Glomerular visceral epithelial cell (primary cell): ENCODE measurements around the gene SLC35B1.
A peak's percentile ranks its signal among the peaks of the same experiment; 100 is the strongest.
"Not testable (repeated sequence)": the region's sequence is repeated elsewhere in the genome, so short reads cannot be mapped to it uniquely, and the experiment has no call there.

Experiments
- DNase-seq: peaks from one replicate; pipeline ENCODE4 v3.0.0-alpha.2; 2016; ENCODE audit errors: extremely low spot score

The SLC35B1 gene

DNA sequence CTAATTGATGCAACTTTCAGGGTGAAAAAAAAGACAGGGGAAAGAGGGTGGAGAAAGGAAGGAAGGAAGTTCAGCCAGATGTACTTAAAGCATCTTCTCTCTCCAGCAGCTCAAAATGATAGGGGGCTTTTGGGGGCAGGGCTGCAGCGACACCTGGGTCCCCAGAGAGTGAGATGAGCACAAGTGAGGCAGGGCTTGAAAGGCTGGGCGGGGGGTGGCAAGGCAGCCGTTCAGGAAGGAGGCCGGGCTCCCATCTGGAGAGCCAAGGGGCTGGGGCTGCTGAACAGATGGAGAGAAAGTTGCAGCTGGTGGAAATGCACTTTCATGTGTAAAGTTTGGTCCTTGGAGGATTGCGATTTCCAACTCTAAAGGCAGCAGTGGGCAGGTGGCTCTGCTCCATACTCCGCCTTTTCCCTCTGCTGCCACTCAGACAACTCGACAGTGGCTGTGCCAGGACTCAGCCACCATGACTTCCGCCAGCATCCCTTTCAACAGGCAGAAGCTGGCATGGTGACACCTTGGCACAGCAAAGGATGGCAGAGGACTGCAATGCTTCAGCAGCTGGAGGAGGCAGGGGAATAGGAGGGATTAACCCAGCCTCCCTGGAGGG is 7.7 kb downstream of the SLC35B1 start:
- no peak for DNase-seq

DNA sequence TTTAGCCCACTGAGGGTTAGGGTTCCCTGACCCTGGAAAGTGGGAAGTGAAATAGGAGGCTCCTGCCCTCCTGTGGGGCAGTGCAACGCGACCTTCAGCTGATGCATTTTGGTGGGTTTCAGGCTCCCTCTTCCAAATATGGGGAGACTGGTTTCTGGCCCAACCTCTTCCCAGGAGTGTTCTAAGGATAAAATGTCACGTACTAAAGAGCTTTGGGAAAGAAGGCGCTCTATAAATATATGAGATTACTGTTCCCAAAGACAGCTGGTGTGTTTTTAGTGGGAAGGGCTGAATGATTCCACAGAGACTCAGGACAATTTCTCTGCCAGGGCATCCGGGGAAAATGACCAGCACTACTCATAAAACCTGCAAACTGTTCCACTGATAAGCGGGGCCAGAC is 9.8 kb downstream of the SLC35B1 start:
- no peak for DNase-seq

DNA sequence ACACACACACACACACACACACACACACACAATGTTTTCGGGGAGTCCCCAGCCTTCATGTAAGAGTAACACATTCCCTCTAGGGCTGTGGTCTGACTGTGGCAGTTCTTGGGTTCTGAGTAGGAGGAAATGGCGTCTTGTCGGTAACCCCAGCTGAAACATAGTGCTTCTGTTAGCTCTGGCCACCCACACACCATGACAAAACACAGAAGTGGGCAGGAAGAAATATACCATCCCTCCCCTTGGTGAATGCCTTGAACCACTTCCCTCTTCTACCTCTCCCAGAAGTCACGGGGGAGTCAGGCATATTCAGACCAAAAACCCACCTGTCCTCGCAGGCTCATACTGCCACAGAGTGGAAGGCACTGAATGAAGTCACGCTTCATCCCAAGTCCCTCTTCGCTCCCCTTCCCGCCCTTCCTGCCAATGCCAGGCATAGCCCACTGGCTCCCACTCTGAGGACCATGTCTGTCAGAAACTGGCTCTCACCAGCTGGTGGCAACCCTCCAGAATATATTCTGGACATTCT is 11.5 kb downstream of the SLC35B1 start:
- DNase-seq = no peak

DNA sequence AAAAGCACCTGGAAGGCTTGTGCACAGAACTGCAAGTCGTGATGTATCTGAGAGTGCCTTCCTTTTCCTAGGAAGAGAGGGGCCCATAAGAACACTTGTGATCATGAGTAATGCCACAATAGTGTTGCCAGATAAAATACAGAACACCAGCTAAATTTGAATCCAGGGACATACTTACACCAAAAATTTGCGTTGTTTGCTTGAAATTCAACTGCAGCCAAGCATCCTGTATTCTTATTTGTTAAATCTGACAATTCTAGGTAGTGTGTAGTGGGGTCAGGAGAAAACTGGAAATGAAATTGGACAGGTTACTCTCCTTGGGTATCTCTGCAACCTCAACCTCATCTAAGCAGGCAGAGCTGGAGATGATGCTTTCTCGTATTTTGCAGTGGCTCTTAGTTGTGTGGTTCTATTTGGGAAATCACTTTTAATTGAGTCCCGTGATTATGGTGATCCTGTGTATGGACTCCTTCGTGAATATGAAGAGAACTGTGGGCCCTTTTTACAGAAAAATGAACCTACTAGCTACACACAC is 12.0 kb downstream of the SLC35B1 start:
- no peak for DNase-seq

DNA sequence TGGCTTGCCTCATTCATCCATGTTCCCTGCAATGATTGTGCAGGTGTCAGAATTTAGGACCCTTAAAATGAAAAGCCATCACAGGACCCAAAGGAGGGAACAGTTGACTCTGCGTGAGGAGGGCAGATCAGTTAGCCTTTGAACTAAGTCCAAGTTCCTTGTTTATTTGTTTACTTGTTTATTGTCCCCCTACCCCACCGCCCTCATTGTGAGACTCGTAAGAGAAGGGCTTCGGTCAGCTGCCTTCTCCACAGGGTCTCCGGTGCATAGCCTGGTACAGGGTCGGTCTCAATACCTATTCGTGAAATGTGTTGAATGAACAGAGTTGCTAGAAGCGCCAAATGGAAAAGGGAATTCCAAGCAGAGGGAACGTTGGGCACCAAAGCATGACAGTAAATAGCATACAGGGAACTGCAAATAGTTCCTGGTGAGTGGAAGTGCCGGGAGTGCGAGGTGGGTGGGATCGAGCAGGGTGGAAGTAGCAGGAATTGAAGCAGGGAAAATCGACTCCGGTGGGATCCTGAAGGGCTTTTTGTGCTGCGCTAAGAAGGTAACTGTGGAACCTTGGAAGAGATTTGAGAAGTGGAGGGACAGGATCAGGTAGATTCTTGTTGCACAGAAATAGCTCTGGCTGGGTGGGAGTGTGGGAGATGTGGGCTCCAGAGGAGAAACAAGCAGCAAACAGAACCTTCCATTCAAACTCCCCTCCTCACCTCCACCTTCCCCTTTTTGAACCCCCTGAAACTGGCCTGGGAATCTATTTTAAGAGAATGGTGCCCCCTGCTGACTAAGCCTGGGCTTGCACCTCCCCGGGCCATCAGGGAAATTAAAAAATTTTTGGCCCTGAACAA is 12.7 kb downstream of the SLC35B1 start:
- DNase-seq = peak; percentile 47

DNA sequence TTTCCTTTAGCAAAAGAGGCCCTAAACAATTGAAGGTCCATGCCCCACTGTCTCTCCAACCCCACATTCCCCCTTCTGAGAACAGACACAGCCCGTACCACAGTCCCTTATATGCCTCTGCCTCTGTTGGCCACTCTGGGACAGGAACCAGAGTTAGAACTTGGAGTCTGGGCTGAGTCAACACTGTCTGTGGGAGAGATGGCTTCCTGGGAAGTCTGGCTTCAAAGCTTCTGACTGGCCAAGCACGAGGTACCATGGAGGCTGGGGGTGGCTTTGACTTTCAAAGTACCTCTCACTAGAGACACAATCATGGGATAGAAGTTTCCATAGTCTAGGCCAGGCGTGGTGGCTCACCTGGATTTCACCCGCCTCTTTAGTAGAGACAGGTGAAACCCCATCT is 15.0 kb downstream of the SLC35B1 start:
- no peak for DNase-seq

DNA sequence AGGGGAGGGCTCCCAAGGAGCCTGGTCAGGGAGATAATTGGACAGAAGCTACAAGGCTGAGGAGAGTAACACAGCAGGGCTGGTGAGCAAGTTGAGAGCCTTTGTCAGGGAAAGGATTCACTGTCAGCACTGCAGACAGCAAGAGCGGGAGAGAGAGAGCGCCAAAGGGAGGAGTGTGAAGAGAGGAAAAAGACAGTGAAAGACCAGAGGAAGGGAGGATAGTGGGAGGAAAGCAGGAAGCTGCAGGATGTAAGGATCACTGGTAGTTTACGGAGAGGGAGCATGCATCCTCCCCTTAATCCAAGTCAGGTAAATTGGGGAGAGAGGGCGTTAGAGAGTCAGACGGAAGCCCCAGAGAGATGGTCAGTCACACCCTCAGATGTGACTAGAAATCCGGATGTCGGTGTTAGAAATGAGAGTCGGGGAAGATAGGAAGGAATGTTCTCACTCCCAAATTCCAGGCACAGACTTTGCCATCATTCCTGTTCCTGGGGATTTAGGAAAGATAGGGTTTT is 16.0 kb downstream of the SLC35B1 start:
- no peak for DNase-seq

DNA sequence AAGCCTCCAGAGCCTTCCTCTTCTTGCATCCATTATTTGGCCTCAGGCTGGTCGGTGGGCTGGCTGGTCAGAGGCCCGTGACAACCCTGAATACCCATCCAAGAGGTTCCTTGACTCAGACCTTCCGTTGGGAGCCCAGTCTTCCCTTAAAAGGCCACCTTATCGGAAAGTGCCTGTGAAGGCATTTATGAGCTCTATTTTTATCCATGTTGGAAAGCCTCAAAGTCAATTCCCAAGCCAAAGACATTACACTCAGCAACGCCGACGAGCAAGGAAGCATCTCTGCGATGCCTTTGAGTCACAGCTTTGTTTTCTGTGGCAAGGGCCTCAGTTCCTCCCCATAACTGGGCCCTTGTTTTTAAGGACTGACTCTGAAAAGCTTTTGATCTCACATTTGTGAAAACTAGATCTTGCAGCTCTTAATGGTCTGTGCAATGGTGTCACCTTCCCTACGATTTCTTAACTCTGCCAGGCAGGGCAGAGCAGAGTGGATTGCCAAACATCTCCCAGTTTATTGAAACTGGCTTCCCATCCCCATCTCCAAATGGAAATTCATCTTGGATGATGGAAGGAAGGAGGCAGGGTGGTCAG is 16.6 kb downstream of the SLC35B1 start:
- DNase-seq = no peak

DNA sequence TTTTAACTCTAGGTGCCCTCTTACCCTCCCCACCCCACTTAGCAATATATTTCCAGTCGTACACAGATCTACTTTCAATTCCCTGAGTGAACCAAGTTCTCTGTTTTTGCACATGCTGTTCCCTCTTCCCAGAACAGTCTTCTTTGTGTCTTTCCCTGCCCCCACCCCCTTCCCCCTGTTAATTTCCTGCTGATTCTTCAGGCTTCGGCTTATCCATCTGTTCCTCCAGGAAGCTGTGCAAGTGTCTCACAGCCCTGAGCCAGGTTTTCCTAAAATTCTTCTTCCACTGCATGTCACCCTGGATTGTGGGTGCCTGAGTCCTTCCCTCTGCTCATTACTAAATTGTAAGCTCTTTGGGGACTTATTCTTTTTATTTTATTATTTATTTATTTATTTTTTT is 17.5 kb downstream of the SLC35B1 start:
- DNase-seq = no peak

DNA sequence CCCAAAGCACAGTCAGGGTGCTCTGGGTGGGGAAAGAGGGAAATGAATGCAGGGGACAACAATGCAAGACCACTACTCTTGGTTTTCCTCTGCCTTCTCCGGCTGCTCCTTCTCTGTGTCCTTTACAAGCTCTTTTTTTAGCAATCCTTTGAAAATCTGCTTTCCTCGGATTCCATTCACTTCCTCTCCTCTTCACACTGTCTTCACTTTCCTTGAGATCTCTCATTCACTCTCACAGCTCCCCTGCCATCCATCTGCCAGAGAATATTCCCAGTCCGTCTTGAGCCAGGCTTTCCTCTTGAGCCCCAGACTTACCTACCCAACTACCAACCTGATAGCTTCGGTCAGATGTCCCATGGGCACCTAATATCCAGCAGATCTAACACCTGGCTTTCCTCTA is 18.9 kb downstream of the SLC35B1 start:
- DNase-seq = no peak

DNA sequence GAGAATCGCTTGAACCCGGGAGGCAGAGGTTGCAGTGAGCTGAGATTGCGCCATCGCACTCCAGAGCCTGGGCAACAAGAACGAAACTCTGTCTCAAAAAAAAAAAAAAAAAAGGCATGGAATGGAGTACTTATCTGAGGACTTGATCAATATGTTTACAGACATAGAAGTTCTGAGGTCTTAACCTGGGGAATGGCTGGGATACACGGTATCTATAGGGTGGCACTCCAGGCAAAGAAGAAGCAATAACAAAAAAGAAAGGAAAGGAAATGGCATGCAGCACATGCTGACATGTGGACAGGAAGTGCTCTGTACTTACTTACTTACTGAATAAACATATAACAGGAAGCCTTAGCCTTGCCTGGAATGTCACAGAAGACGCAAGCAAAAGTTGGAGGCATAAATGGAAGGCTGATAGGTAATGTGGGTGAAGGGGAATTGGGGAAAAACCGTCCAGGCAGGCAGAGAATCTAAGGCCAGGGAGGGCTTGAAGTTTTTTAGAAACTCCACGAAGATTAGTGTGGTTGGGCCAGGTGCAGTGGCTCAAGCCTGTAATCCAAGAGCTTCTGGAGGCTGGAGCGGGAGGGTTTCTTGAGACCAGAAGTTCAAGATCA is 19.8 kb downstream of the SLC35B1 start:
- no peak for DNase-seq

DNA sequence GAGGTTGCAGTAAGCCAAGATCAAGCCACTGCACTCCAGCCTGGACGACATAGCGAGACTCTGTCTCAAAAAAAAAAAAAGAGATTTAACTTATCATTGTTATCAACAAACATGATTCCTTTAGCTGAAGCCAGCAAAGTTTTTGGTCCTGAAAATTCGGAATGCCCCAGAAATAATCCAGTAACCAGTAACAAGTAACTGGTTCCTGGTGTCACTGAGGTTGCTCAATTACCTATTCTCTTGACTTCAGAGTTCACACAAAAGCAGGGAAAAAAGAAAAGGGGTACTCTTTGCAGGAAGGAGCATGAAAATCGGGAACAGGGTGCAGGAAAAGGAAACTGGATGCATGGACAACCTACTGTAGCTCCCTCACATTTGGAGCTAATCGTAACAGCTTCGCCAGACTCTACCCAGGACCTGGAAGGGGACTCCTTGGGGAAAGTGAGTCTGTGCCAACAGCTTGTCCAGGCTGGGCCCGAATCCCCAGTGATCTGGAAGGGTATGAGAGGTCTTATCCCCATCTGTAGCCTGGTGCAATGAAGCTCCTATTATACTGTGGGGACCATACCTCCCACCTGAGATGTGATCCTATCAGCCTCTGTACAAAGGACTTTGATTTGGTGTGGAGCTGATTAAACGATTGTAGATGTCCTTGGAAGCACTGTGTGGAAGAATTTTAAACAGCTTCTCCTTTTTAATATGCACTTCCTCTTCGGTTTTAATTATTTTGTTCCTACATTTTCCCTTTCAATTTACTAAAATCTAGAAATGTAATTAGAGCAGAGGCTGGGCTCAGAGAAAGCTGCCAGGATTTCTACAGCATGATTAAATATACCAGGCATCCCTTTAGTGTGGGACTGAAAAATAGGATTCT is 26.4 kb downstream of the SLC35B1 start:
- no peak for DNase-seq

DNA sequence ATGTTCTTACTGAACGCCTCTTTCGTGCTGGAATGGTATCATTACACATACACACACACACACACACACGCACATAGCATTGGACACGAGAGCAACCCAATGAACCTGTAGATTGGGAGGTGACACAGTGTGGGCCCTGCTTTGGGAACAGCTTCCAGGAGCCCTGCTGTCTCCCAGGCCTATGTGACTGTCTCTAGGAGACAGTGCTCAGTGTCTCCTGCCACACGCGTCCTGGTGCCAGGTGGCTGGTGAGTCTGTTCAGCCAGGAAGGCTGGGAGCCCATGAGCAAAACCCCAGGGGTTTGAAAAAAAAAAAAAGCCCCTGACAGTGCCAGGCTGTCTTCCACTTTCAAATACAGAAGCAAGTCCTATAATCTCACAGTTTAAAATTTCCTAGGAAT is 27.4 kb downstream of the SLC35B1 start:
- DNase-seq = no peak

DNA sequence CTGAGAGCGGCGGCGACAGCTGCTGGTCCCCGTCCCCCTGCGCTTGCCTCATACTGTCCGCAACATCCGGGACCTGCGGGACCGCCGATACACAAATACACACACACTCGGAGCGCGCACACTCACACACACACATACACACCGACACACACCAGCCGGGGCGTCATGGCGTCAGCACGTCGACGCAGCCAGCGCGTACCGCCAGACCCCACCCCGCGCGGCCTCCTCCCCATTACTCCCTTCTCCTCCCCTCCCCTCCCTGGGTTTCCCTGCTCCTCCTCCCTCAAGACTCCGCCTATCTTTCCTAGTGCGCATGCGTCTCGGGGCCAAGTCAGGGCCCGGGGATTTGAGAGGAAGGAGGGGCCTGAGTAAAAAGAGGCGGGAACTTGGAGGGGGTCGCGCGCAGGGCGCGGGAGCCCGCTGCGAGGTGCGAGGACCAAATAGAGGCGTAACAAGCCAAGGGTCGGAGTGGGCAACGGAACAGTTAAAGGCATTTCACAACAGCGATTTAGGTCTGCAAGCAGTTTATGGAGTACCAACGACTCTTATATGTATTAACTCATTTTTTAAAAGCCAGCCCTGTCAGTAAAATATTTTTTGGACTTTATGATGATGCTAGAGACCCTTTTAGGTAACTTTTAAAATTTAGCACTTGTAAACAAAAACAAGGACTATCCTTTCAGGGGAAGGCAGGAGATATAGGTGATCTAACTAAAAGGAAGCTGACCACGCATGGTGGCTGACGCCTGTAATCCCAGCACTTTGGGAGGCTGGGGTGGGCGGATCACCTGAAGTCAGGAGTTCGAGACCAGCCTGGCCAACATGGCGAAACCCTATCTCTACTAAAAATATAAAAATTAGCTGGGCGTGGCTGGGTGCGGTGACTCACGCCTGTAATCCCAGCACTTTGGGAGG is 29.6 kb downstream of the SLC35B1 start, which contains the start of gene SPOP:
TSS of gene SPOP (minus strand) at position 165 of the 915 bp plus-strand sequence. CDS start 55,287 bp downstream, outside the sequence.
- peak; percentile 100 for DNase-seq

DNA sequence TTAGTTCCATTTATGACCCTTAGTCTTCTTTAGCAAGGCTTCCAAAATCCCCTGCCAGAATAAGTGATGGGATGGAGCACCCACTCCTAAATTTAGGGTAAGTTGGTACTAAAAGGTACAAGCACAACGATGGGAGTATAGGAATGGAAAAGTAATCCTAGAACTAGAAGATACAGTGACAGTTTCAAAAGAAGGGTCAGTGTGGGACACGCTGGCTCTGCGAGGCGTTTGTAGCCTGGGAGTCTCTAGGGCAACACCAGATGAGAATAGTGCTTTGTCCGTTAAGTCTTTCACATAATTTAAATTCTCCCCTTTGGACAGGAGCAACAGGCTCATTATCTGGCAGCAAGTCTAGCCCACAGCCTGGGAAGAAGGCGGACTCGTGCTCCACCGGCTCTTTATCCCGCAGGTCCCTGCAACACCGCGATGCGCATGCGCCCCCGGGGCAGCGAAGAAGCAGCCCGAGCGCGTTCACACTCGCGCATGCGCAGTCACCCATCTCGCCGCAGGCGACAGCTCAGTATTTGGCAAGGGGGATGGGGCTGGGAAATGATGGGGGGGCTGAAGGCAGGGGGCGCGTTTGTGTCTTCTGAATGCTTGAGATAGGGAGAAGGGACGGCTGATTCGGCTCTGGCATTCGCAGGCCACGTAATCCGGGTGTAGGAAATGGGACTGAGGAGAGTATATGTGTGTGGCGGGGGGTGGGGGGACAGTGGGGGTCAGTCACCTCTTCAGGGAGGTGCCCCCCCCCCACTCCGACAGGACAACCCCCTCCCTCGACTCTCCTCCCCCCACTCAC is 30.4 kb downstream of the SLC35B1 start:
- peak; percentile 97 for DNase-seq

DNA sequence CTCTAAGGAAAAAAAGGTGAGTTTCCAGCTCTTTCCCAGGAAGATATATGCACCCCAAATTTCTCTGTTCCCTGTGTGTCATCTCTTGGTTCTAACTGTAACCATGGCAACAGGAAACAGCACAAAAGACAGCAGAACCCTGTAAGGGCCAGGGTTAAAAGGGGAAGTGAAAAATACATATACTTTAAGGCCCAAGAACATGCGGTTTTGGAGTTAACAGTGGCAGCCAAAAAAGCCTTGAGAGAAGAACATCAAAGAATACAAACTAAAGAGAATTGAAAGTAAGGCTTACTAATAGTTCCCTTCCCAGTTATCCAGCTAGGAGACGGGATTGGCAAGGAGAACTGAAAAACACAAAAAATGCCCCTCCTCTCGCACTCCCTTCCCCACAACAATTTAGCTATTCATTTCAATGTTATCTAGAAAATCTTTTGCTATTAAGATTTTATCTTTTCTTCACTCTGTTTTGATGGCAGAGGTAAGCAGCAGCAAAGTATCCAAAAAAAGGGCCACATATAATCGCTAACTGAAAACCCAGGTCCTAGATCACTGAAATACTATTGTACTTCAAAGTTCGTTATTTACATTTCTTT is 31.4 kb downstream of the SLC35B1 start:
- peak; percentile 40 for DNase-seq

DNA sequence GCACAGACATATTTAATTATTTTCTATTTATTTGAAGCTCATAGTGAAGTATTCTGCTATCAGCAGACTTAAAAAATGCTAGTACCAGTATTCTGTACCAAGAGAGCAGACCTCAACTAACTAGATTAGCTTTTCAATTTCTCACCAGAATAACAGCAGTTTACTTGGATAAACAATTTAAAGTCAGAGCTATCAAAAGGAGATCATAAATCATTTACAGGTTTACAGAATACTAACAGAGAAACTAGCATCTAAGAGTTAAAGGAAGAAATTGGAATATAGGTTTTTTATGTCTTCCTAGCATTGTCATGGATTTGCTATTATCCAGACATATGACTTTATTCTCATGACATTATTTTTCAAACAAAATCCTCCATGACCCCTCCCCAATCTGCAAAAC is 33.3 kb downstream of the SLC35B1 start:
- no peak for DNase-seq

DNA sequence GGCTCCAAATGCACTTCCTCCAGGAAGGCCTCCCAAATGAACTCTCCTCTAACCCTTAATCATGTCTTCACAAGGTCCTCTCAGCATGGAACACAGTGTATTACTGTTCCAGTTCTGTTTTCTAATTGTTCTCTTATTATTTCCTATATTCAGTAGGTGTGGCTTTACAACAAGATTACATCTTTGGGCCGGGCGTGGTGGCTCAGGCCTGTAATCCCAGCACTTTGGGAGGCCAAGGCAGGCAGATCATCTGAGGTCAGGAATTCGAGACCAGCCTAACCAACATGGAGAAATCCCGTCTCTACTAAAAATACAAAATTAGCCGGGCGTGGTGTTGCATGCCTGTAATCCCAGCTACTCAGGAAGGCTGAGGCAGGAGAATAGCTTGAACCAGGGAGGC is 34.1 kb downstream of the SLC35B1 start:
- DNase-seq = not testable (repeated sequence)
